Trophoblast cell (in vitro differentiated cells and primary cell): Measurements from ENCODE around the gene ACTR5.

Experiments used
- DNase-seq, 2 donors: peaks; one replicate each; pipeline ENCODE4 v3.0.0-alpha.2; 2016
- H2AFZ ChIP-seq: 2 replicates; pipeline ENCODE4 v1.6.1; 2013; ENCODE audit warnings: low read length, moderate library complexity, mild to moderate bottlenecking; ENCODE audit not compliant: insufficient read depth, poor library complexity
- H2AK5ac ChIP-seq: 2 replicates; pipeline ENCODE4 v1.6.1; 2013; ENCODE audit warnings: mild to moderate bottlenecking, low read length
- H2BK120ac ChIP-seq: 2 replicates; pipeline ENCODE4 v1.6.1; 2013; ENCODE audit warnings: low read length, mild to moderate bottlenecking, moderate library complexity; ENCODE audit not compliant: insufficient read depth, poor library complexity
- H2BK12ac ChIP-seq: 2 replicates; pipeline ENCODE4 v1.6.1; 2013; ENCODE audit warnings: mild to moderate bottlenecking, low read length, moderate library complexity
- H2BK5ac ChIP-seq: 2 replicates; pipeline ENCODE4 v1.6.1; 2013; ENCODE audit warnings: low read length, low read depth, moderate library complexity, mild to moderate bottlenecking; ENCODE audit not compliant: poor library complexity
- H3K14ac ChIP-seq: 2 replicates; pipeline ENCODE4 v1.6.1; 2013; ENCODE audit warnings: mild to moderate bottlenecking, low read length
- H3K18ac ChIP-seq: 2 replicates; pipeline ENCODE4 v1.6.1; 2013; ENCODE audit warnings: mild to moderate bottlenecking, low read length
- H3K23ac ChIP-seq: 2 replicates; pipeline ENCODE4 v1.6.1; 2013; ENCODE audit warnings: low read length
- H3K27ac ChIP-seq: 2 replicates; pipeline ENCODE4 v1.5.1; 2013; ENCODE audit warnings: low read depth, mild to moderate bottlenecking, inconsistent platforms, low read length, moderate library complexity
- H3K27me3 ChIP-seq: 2 replicates; pipeline ENCODE4 v1.6.1; 2013; ENCODE audit warnings: inconsistent platforms, mild to moderate bottlenecking, low read length, moderate library complexity; ENCODE audit not compliant: insufficient read depth
- H3K36me3 ChIP-seq, 2 experiments: 1 replicate in 1 of 2; 2 replicates in 1 of 2; pipeline ENCODE4 v1.6.1; 2013; ENCODE audit warnings: low read length in 2 of 2, mild to moderate bottlenecking in 2 of 2, moderate library complexity in 1 of 2; ENCODE audit not compliant: insufficient read depth in 2 of 2, control insufficient read depth in 1 of 2
- H3K4ac ChIP-seq: 2 replicates; pipeline ENCODE4 v1.6.1; 2013; ENCODE audit warnings: low read depth, mild to moderate bottlenecking, low read length, moderate library complexity
- H3K4me1 ChIP-seq, 2 experiments: 1 replicate in 1 of 2; 2 replicates in 1 of 2; pipeline ENCODE4 v1.6.1; 2013; ENCODE audit warnings: low read length in 2 of 2, mild to moderate bottlenecking in 2 of 2, moderate library complexity in 1 of 2; ENCODE audit not compliant: insufficient read depth in 2 of 2, control insufficient read depth in 1 of 2
- H3K4me2 ChIP-seq: 2 replicates; pipeline ENCODE4 v1.6.1; 2013; ENCODE audit warnings: inconsistent platforms, mild to moderate bottlenecking, low read length, moderate library complexity
- H3K4me3 ChIP-seq: 2 replicates; pipeline ENCODE4 v1.5.1; 2013; ENCODE audit warnings: mild to moderate bottlenecking, low read depth, low read length, inconsistent platforms
- H3K79me1 ChIP-seq: one replicate; pipeline ENCODE4 v1.6.1; 2013; ENCODE audit warnings: low read length
- H3K79me2 ChIP-seq: 2 replicates; pipeline ENCODE4 v1.6.1; 2013; ENCODE audit warnings: low read length, mild to moderate bottlenecking; ENCODE audit not compliant: control insufficient read depth, insufficient read depth, poor library complexity
- H3K9ac ChIP-seq: 2 replicates; pipeline ENCODE4 v1.6.1; 2013; ENCODE audit warnings: mild to moderate bottlenecking, low read length
- H3K9me3 ChIP-seq: 2 replicates; pipeline ENCODE4 v1.6.1; 2013; ENCODE audit warnings: low read depth, mild to moderate bottlenecking, control low read depth, inconsistent platforms, low read length; ENCODE audit not compliant: insufficient read depth
- H4K12ac ChIP-seq: 2 replicates; pipeline ENCODE4 v1.6.1; 2013; ENCODE audit warnings: low read depth, mild to moderate bottlenecking, low read length, moderate library complexity
- H4K8ac ChIP-seq: 2 replicates; pipeline ENCODE4 v1.6.1; 2013; ENCODE audit warnings: low read depth, mild to moderate bottlenecking, low read length, moderate library complexity
- H4K91ac ChIP-seq: one replicate; pipeline ENCODE4 v1.6.1; 2013; ENCODE audit warnings: low read depth, mild to moderate bottlenecking, low read length, moderate library complexity
- WGBS: extraction: QIAGEN DNeasy Blood & Tissue Kit; methylation state at CpG from one replicate; pipeline ENCODE4 v1.1.7; 2013; ENCODE audit warnings: missing lambda C conversion rate; ENCODE audit not compliant: insufficient read length, insufficient coverage; ENCODE audit errors: extremely low coverage; 5-methylcytosine and 5-hydroxymethylcytosine counted together

Gene ACTR5

GRCh38 chr20:38774167-38774566 lies 25.9 kb downstream of the ACTR5 start:
- H3K18ac ChIP-seq, result no peak overlapping the region
- no peak for DNase-seq
- no peak overlapping the region for H3K4me2 ChIP-seq
- no peaks in the 10 kb centered on the region for H3K79me1 ChIP-seq
- peaks cover 2% of the 10 kb centered on the region for H3K9me3 ChIP-seq
- H4K91ac ChIP-seq, result no peak overlapping the region
- H2BK12ac ChIP-seq, result no peak overlapping the region
- H3K27ac ChIP-seq, result no peak overlapping the region
- no peak overlapping the region for H2BK5ac ChIP-seq
- no peak overlapping the region for H3K4ac ChIP-seq
- H3K23ac ChIP-seq, result no peak overlapping the region
- no peak overlapping the region for H2AFZ ChIP-seq
- peaks cover 3 to 4% of the 10 kb centered on the region in 2 experiments for H3K4me1 ChIP-seq
- H3K9ac ChIP-seq, result no peak overlapping the region
- H2BK120ac ChIP-seq, result no peak overlapping the region
- H3K14ac ChIP-seq, result no peak overlapping the region
- no peak overlapping the region for H4K12ac ChIP-seq
- H3K27me3 ChIP-seq, result no peaks in the 10 kb centered on the region
- H4K8ac ChIP-seq, result no peak overlapping the region
- no peak overlapping the region for H2AK5ac ChIP-seq
- no CpG with 5 or more reads among the region's 2 CpGs for WGBS
- no peaks in the 10 kb centered on the region for H3K79me2 ChIP-seq
- no peak overlapping the region for H3K4me3 ChIP-seq
- peaks cover 12% of the 10 kb centered on the region in 2 experiments for H3K36me3 ChIP-seq

GRCh38 chr20:38776363-38776762 lies 28.1 kb downstream of the ACTR5 start:
- H3K23ac ChIP-seq, result no peak overlapping the region
- WGBS, result no CpG with 5 or more reads among the region's 11 CpGs
- no peak overlapping the region for H3K14ac ChIP-seq
- no peak overlapping the region for H2BK12ac ChIP-seq
- H3K27ac ChIP-seq, result no peak overlapping the region
- no peaks in the 10 kb centered on the region for H3K79me2 ChIP-seq
- H3K79me1 ChIP-seq, result no peaks in the 10 kb centered on the region
- no peak overlapping the region for H3K4me2 ChIP-seq
- no peak overlapping the region for H2BK120ac ChIP-seq
- H3K4me3 ChIP-seq, result no peak overlapping the region
- no peak overlapping the region for H4K8ac ChIP-seq
- H3K4ac ChIP-seq, result no peak overlapping the region
- H2AFZ ChIP-seq, result no peak overlapping the region
- H3K18ac ChIP-seq, result no peak overlapping the region
- H3K9me3 ChIP-seq, result peaks cover 2% of the 10 kb centered on the region
- H2AK5ac ChIP-seq, result no peak overlapping the region
- H4K12ac ChIP-seq, result no peak overlapping the region
- no peak overlapping the region for H2BK5ac ChIP-seq
- H3K4me1 ChIP-seq, result peaks cover 4 to 8% of the 10 kb centered on the region in 2 experiments
- H3K9ac ChIP-seq, result no peak overlapping the region
- DNase-seq, result no peak
- no peak overlapping the region for H4K91ac ChIP-seq
- no peaks in the 10 kb centered on the region for H3K27me3 ChIP-seq
- peaks cover 9% of the 10 kb centered on the region in 2 experiments for H3K36me3 ChIP-seq

- no peaks in the 10 kb centered on the region for H3K9me3 ChIP-seq
- H2BK5ac ChIP-seq, result no peak overlapping the region
- H3K4me3 ChIP-seq, result no peak overlapping the region
- H3K36me3 ChIP-seq, result no peaks in the 10 kb centered on the region
- H2BK12ac ChIP-seq, result no peak overlapping the region
- H4K8ac ChIP-seq, result no peak overlapping the region
- H3K79me2 ChIP-seq, result no peaks in the 10 kb centered on the region
- H4K12ac ChIP-seq, result no peak overlapping the region
- H3K4me1 ChIP-seq, result peaks cover 4 to 8% of the 10 kb centered on the region in 2 experiments
- no peaks in the 10 kb centered on the region for H3K79me1 ChIP-seq
- no peak overlapping the region for H2AK5ac ChIP-seq
- no peak overlapping the region for H3K4ac ChIP-seq
- H3K27me3 ChIP-seq, result no peaks in the 10 kb centered on the region
- no peak overlapping the region for H3K18ac ChIP-seq
- peak; percentile 32 to 65 for DNase-seq
- H3K4me2 ChIP-seq, result peak overlapping the region; percentile 51
- no peak overlapping the region for H3K14ac ChIP-seq
- peak overlapping the region; percentile 64 for H3K27ac ChIP-seq
- whole genome bisulfite sequencing, result no CpG with 5 or more reads among the region's 19 CpGs
- H2AFZ ChIP-seq, result no peak overlapping the region
- no peak overlapping the region for H3K9ac ChIP-seq
- H4K91ac ChIP-seq, result no peak overlapping the region
- no peak overlapping the region for H3K23ac ChIP-seq
- no peak overlapping the region for H2BK120ac ChIP-seq
Observed at GRCh38 chr20:38779247-38780097, 31.2 kb downstream of the ACTR5 start.

- no peak overlapping the region for H4K8ac ChIP-seq
- no peak overlapping the region for H3K4ac ChIP-seq
- no peaks in the 10 kb centered on the region for H3K36me3 ChIP-seq
- H3K79me2 ChIP-seq, result no peaks in the 10 kb centered on the region
- no peak overlapping the region for H2AFZ ChIP-seq
- H3K23ac ChIP-seq, result no peak overlapping the region
- no peaks in the 10 kb centered on the region for H3K27me3 ChIP-seq
- H3K27ac ChIP-seq, result no peak overlapping the region
- no peaks in the 10 kb centered on the region for H3K9me3 ChIP-seq
- no peak overlapping the region for H3K4me2 ChIP-seq
- no peak overlapping the region for H2AK5ac ChIP-seq
- DNase-seq, result no peak
- no peaks in the 10 kb centered on the region for H3K79me1 ChIP-seq
- peaks cover 4 to 8% of the 10 kb centered on the region in 2 experiments for H3K4me1 ChIP-seq
- H4K12ac ChIP-seq, result no peak overlapping the region
- H3K14ac ChIP-seq, result no peak overlapping the region
- no peak overlapping the region for H2BK5ac ChIP-seq
- H3K9ac ChIP-seq, result no peak overlapping the region
- no peak overlapping the region for H2BK12ac ChIP-seq
- H3K4me3 ChIP-seq, result no peak overlapping the region
- H2BK120ac ChIP-seq, result no peak overlapping the region
- no peak overlapping the region for H3K18ac ChIP-seq
- no peak overlapping the region for H4K91ac ChIP-seq
- no CpG with 5 or more reads among the region's 3 CpGs for WGBS
Observed at GRCh38 chr20:38782275-38782674, 34.0 kb downstream of the ACTR5 start.
